MCF 10A (cell line): ENCODE measurements around the gene FLOT1. TPM values are rescaled to one million over a fixed set of nuclear protein-coding genes. Genes with fewer than 3 reads are reported as not detected.

ENCODE experiments used
- BruUV-seq: library from RNA; stranded (reverse); fragments of 400-500 nt; replicated peaks from 2 replicates; lab custom pipeline; 2021; lab: Mats Ljungman, UMichigan
- CTCF ChIA-PET: fragments of 300-600 bp; sonication (Branson Sonifier 250); formaldehyde crosslinking; extraction: SDS; loops from one replicate; lab custom pipeline; 2021; ENCODE audit warnings: antibody characterized with exemption, inconsistent platforms; lab: Yijun Ruan, JAX
- POLR2A ChIA-PET: fragments of 300-600, 350-650 bp; sonication (Branson Sonifier 250); formaldehyde crosslinking; extraction: SDS; loops from one replicate; lab custom pipeline; 2020; ENCODE audit warnings: antibody characterized with exemption, inconsistent platforms; lab: Yijun Ruan, JAX
- DNase-seq: peaks from one replicate; pipeline ENCODE4 v3.0.0-alpha.2; 2018; ENCODE audit not compliant: unreplicated experiment
- H3K27ac Mint-ChIP-seq: one replicate; pipeline ENCODE4 v1.8.0; 2022; ENCODE audit warnings: mild to moderate bottlenecking, low read depth, mixed read lengths; ENCODE audit not compliant: unreplicated experiment
- H3K27me3 Mint-ChIP-seq: one replicate; pipeline ENCODE4 v1.8.0; 2022; ENCODE audit warnings: mixed read lengths; ENCODE audit not compliant: insufficient read depth, unreplicated experiment
- H3K36me3 Mint-ChIP-seq: one replicate; pipeline ENCODE4 v1.8.0; 2022; ENCODE audit warnings: mild to moderate bottlenecking, moderate library complexity, mixed read lengths; ENCODE audit not compliant: insufficient read depth, unreplicated experiment
- H3K4me1 Mint-ChIP-seq: one replicate; pipeline ENCODE4 v1.8.0; 2022; ENCODE audit warnings: mixed read lengths; ENCODE audit not compliant: insufficient read depth, unreplicated experiment
- H3K4me3 Mint-ChIP-seq: one replicate; pipeline ENCODE4 v1.8.0; 2022; ENCODE audit warnings: mild to moderate bottlenecking, moderate library complexity, mixed read lengths; ENCODE audit not compliant: unreplicated experiment
- H3K9me3 Mint-ChIP-seq: one replicate; pipeline ENCODE4 v1.8.0; 2022; ENCODE audit warnings: mixed read lengths; ENCODE audit not compliant: unreplicated experiment
- intact Hi-C: fragments of 100-400 bp; cut with micrococcal nuclease; formaldehyde crosslinking; loops from 2 replicates; pipeline ENCODE4 v1.14.1; 2022
- total RNA-seq: library from RNA; stranded (reverse); gene quantifications from 2 replicates; pipeline ENCODE4 v1.2.3, GENCODE V29; 2022
- TF ChIP-seq, protein P1 (sequence below): fragments of 200-600 bp; IDR thresholded peaks from one replicate; pipeline ENCODE4 v1.8.0; 2022; ENCODE audit warnings: antibody characterized with exemption, mild to moderate bottlenecking; ENCODE audit not compliant: unreplicated experiment

FLOT1 gene
- total RNA-seq, 1 experiment from 2014 or later, result 61.8 TPM

DNA sequence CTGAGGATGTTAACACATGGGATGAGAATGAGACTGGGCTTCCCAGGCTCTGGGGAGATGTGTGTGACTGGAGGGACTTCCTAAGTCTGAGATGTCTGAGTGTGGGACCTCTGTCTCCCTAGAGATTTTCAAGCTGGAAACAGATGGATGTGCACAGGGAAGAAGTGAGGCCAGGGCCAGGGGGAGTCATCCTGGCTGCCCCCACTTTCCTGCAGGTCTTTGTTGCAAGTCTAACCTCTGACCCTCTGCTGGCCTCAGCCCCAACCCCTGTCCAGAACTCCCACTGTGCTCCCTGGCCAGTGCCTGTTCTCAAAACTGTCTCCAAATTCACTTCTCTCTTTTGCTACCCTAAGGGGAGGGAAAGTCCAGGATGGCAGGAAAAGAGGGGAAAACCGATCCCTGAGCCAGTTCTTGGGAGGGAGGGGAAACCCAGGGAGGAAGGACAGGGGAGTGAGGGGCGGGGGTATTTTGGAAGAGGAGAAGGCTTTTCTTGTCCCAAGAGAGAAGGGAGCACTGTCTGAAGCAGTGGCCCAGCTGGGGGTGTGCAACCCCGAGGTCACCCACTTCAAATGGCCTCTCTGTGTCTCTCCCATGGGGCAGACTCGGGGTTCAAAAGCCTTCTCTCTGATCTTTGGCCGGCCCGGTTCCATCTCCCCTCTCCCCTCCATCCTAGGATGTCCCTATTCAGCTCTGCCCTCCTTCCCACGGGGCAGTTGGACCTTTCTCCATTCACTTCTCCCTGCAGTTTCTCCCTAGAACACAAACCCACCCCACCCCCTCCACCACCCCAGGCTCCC lies 59.1 kb downstream of the FLOT1 start:
- no TSS peak for BruUV-seq
- TF ChIP-seq, protein P1, sequence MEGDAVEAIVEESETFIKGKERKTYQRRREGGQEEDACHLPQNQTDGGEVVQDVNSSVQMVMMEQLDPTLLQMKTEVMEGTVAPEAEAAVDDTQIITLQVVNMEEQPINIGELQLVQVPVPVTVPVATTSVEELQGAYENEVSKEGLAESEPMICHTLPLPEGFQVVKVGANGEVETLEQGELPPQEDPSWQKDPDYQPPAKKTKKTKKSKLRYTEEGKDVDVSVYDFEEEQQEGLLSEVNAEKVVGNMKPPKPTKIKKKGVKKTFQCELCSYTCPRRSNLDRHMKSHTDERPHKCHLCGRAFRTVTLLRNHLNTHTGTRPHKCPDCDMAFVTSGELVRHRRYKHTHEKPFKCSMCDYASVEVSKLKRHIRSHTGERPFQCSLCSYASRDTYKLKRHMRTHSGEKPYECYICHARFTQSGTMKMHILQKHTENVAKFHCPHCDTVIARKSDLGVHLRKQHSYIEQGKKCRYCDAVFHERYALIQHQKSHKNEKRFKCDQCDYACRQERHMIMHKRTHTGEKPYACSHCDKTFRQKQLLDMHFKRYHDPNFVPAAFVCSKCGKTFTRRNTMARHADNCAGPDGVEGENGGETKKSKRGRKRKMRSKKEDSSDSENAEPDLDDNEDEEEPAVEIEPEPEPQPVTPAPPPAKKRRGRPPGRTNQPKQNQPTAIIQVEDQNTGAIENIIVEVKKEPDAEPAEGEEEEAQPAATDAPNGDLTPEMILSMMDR, result no peak
- Mint-ChIP-seq H3K27me3 (no peaks in the 10 kb centered on the region), H3K36me3 (peaks cover 56% of the 10 kb centered on the region), H3K4me3 (peak overlapping the region; percentile 94), H3K27ac (peak overlapping the region; percentile 80), H3K9me3 (no peaks in the 10 kb centered on the region), H3K4me1 (peaks cover 56% of the 10 kb centered on the region)
- ChIA-PET CTCF (interaction anchor here (0.7 to 17.5 kb wide), 3 partner anchors 43 to 65 kb away, joined by 3 to 537 read pairs (median 3); partner anchors contain the start of genes MDC1 and TUBB), POLR2A (interaction anchor here (0.6 to 6.5 kb wide), 14 partner anchors 11 to 280 kb away, joined by 3 to 251 read pairs (median 6); partner anchors contain the start of genes DDR1, DHX16, FLOT1 and MDC1)
- DNase-seq, result peak; percentile 39
- intact Hi-C loops, result no loop called here

GRCh38 chr6:30682143-30683117 lies 60.1 kb downstream of the FLOT1 start:
- H3K4me1 Mint-ChIP-seq, result peaks cover 49% of the 10 kb centered on the region
- H3K4me3 Mint-ChIP-seq, result peak overlapping the region; percentile 94
- H3K9me3 Mint-ChIP-seq, result no peaks in the 10 kb centered on the region
- ChIA-PET CTCF (interaction anchor here (0.6 to 17.5 kb wide), 6 partner anchors 10 to 885 kb away, joined by 3 to 537 read pairs (median 4); partner anchors contain the start of genes DHX16, MDC1 and TUBB), POLR2A (interaction anchor here (0.6 to 6.5 kb wide), 15 partner anchors 9 to 1009 kb away, joined by 3 to 251 read pairs (median 7); partner anchors contain the start of genes DDR1, DHX16, FLOT1 and MDC1)
- H3K27ac Mint-ChIP-seq, result peak overlapping the region; percentile 80
- BruUV-seq, result no TSS peak
- DNase-seq, result peak; percentile 68
- TF ChIP-seq, protein P1, result no peak
- no peaks in the 10 kb centered on the region for H3K27me3 Mint-ChIP-seq
- H3K36me3 Mint-ChIP-seq, result peaks cover 65% of the 10 kb centered on the region
- intact Hi-C loops, result no loop called here

GRCh38 chr6:30681766-30682142 lies 60.7 kb downstream of the FLOT1 start:
- H3K27me3 Mint-ChIP-seq, result no peaks in the 10 kb centered on the region
- no peaks in the 10 kb centered on the region for H3K9me3 Mint-ChIP-seq
- ChIA-PET POLR2A (interaction anchor here (0.6 to 6.5 kb wide), 7 partner anchors 9 to 1009 kb away, joined by 3 to 251 read pairs (median 6); partner anchors contain the start of genes DDR1, DHX16, MDC1 and MRPS18B), CTCF (interaction anchor here (0.6 to 17.5 kb wide), 6 partner anchors 10 to 70 kb away, joined by 4 to 537 read pairs (median 4); partner anchors contain the start of genes DHX16, MDC1 and TUBB)
- TF ChIP-seq, protein P1, result no peak
- no peak for DNase-seq
- H3K36me3 Mint-ChIP-seq, result peaks cover 72% of the 10 kb centered on the region
- BruUV-seq, result no TSS peak
- intact Hi-C loops, result no loop called here
- peak overlapping the region; percentile 80 for H3K27ac Mint-ChIP-seq
- peaks cover 49% of the 10 kb centered on the region for H3K4me1 Mint-ChIP-seq
- peak overlapping the region; percentile 94 for H3K4me3 Mint-ChIP-seq
